Astrocyte (in vitro differentiated cells and primary cell): ENCODE measurements around the gene PI4K2B.

Experiments used
- EZH2 ChIP-seq: IDR thresholded peaks from 2 replicates; pipeline ENCODE4 v1.6.1; 2012; ENCODE audit warnings: mild to moderate bottlenecking, low read length, inconsistent platforms; ENCODE audit not compliant: insufficient read depth
- TF ChIP-seq, protein P1 (sequence below): IDR thresholded peaks from 2 replicates; pipeline ENCODE4 v1.5.1; 2011; ENCODE audit warnings: low read depth, mild to moderate bottlenecking, inconsistent platforms, low read length, moderate library complexity; ENCODE audit not compliant: insufficient read depth

DNA sequence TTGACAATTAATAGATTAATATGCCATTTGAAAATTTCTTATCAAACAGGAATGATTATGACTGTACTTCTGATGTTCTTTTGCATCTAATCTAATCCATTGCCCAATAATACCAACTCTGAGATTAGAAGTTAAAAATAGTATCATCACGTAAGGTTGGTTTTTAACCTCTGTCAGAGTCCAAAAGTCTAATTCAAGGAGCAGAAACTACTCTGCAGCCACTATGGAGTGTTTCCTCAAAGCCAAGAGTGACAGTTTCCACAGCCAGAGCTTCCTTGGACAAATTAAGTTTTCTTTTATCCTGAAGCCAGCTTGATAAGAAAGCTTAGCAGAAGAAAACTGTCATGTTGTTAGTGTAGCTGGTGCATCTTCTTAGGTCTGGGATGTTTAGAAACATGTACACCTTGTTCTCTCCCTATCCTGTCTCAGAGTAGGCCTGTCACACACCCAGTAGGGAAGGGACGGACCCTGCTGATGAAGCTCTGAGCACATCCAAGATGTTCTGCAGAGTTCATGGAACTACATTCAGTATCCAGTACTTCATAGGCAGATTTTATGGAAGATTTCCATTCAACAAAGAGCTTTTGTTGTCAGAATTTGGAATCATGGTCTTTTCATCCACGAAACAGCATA, 20.4 kb upstream of the PI4K2B start:
- TF ChIP-seq, protein P1, sequence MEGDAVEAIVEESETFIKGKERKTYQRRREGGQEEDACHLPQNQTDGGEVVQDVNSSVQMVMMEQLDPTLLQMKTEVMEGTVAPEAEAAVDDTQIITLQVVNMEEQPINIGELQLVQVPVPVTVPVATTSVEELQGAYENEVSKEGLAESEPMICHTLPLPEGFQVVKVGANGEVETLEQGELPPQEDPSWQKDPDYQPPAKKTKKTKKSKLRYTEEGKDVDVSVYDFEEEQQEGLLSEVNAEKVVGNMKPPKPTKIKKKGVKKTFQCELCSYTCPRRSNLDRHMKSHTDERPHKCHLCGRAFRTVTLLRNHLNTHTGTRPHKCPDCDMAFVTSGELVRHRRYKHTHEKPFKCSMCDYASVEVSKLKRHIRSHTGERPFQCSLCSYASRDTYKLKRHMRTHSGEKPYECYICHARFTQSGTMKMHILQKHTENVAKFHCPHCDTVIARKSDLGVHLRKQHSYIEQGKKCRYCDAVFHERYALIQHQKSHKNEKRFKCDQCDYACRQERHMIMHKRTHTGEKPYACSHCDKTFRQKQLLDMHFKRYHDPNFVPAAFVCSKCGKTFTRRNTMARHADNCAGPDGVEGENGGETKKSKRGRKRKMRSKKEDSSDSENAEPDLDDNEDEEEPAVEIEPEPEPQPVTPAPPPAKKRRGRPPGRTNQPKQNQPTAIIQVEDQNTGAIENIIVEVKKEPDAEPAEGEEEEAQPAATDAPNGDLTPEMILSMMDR: no peak
- no peak for TF ChIP-seq EZH2
